GM10248 (cell line): ENCODE results near the gene R3HCC1L.

Source experiments
- CTCF ChIA-PET: fragments of 300-600 bp; sonication (Branson Sonifier 250); formaldehyde crosslinking; extraction: SDS; loops from one replicate; lab custom pipeline; 2021; ENCODE audit warnings: antibody characterized with exemption; lab: Yijun Ruan, JAX
- POLR2A ChIA-PET: fragments of 350-650 bp; sonication (Branson Sonifier 250); formaldehyde crosslinking; extraction: SDS; loops from one replicate; lab custom pipeline; 2020; ENCODE audit warnings: antibody characterized with exemption; lab: Yijun Ruan, JAX
- DNase-seq: peaks from one replicate; pipeline ENCODE4 v3.0.0; 2012; ENCODE audit errors: extremely low spot score
- TF ChIP-seq, protein P1 (sequence below): IDR thresholded peaks from 2 replicates; pipeline ENCODE4 v1.5.1; 2012; ENCODE audit warnings: mild to moderate bottlenecking, low read depth; ENCODE audit errors: extremely low read depth, missing control alignments, control extremely low read depth

The R3HCC1L gene

DNA sequence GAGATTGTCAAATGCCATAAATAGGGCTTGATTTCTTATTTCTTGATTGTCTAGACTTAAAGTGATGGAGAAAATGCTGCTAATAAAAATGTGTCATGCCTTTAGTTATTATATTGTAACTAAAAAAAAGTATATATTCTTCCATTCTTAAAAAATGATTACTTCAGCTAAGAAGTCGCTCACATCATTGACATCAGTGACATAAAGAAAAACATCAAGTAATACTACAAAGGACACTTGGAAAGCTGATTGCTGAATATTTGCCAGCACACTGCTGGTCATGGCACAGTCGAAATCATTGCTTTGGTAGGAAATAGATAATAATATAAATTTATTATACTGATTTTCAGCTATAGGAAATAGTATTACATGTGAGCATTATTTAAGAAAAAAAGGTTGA lies 70.9 kb downstream of the R3HCC1L start:
- ChIA-PET CTCF (interaction anchor here (1.2 to 1.4 kb wide), 2 partner anchors 18 to 35 kb away, joined by 4 to 5 read pairs; no protein-coding TSS in a partner anchor), POLR2A (no interaction called here)
- TF ChIP-seq, protein P1, sequence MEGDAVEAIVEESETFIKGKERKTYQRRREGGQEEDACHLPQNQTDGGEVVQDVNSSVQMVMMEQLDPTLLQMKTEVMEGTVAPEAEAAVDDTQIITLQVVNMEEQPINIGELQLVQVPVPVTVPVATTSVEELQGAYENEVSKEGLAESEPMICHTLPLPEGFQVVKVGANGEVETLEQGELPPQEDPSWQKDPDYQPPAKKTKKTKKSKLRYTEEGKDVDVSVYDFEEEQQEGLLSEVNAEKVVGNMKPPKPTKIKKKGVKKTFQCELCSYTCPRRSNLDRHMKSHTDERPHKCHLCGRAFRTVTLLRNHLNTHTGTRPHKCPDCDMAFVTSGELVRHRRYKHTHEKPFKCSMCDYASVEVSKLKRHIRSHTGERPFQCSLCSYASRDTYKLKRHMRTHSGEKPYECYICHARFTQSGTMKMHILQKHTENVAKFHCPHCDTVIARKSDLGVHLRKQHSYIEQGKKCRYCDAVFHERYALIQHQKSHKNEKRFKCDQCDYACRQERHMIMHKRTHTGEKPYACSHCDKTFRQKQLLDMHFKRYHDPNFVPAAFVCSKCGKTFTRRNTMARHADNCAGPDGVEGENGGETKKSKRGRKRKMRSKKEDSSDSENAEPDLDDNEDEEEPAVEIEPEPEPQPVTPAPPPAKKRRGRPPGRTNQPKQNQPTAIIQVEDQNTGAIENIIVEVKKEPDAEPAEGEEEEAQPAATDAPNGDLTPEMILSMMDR: no peak
- DNase-seq: no peak

GRCh38 chr10:98208925-98209324 lies 74.5 kb downstream of the R3HCC1L start:
- CTCF ChIA-PET: interaction anchor here (1.1 to 1.8 kb wide), 2 partner anchors 21 to 39 kb away, joined by 3 to 4 read pairs; no protein-coding TSS in a partner anchor
- DNase-seq: no peak
- TF ChIP-seq, protein P1: no peak
- POLR2A ChIA-PET: no interaction called here

DNA sequence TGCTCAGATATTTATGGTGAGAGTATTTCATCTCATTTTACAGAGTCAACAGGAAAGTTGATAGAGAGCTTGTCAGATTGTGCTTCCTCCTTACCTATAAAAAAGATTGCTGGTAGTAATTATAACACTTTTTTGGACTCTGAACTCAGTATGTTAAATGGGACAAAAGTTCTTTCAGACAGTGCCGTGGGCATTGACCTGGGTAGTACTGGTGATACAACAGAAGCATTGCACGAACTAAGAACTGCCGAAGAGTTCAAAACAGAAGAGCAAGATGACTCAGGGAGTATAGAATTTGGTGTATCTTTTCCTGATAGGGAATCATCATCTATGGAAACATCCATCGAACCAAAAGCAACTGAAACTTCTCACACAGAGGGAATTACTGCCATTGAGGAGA lies 75.0 kb downstream of the R3HCC1L start:
- ChIA-PET CTCF (interaction anchor here (1.1 to 1.8 kb wide), 2 partner anchors 22 to 39 kb away, joined by 3 to 4 read pairs; no protein-coding TSS in a partner anchor), POLR2A (no interaction called here)
- DNase-seq: no peak
- TF ChIP-seq, protein P1: no peak

DNA sequence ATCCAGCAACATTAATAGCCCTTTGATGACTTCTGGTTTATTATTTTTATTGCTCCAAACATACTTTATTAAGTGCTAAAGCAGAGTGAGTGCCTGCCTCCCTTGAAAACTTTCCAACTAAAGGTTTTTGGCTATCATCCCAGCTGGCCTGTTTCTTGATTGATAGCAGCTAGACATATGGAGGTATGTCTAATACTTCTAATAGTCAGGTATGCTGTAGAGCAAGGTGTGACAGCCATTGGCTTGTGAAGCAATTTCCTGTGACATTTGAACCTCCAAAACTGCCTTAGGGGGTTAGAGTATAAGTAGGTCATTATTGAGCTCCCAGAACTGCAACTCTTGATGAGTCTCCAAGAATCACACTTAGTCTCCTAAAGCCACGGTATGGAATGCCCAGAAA lies 77.7 kb downstream of the R3HCC1L start:
- ChIA-PET POLR2A (no interaction called here), CTCF (interaction anchor here (1.2 kb wide), 1 partner anchor 27 kb away, joined by 3 read pairs; no protein-coding TSS in a partner anchor)
- TF ChIP-seq, protein P1: no peak
- DNase-seq: no peak

- CTCF ChIA-PET: interaction anchor here (1.5 to 1.7 kb wide), 2 partner anchors 43 to 46 kb away, joined by 4 read pairs; no protein-coding TSS in a partner anchor
- POLR2A ChIA-PET: no interaction called here
- TF ChIP-seq, protein P1: no peak
- no peak for DNase-seq
Measured at GRCh38 chr10:98213740-98214139, 79.3 kb downstream of the R3HCC1L start.

DNA sequence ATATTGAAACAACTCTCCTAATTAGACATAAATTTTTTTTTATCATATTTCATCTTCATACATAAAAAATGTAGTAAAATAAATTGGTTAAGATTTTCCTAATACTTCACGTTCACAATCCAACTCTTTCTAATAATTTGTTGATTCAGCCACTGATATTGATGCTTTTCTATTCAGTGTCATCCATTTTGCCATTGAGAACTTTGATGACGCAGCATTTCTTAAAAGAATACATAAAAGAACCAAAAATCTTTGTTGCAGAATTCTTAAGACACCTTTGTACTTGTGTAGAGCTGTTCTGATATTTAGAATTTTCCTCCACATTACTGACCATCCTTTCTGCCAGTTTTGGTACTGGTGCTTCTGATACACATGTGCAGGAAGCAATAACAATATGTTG lies 80.9 kb downstream of the R3HCC1L start:
- POLR2A ChIA-PET: no interaction called here
- DNase-seq: no peak
- TF ChIP-seq, protein P1: no peak
- CTCF ChIA-PET: interaction anchor here (1.7 kb wide), 1 partner anchor 45 kb away, joined by 4 read pairs; no protein-coding TSS in a partner anchor
